SKM-1 (cell line): ENCODE measurements around the gene TADA2A.

ENCODE experiments used
- DNase-seq: peaks from one replicate; lab custom pipeline; 2025; ENCODE audit not compliant: unreplicated experiment; lab: John Stamatoyannopoulos, UW

Gene TADA2A

DNA sequence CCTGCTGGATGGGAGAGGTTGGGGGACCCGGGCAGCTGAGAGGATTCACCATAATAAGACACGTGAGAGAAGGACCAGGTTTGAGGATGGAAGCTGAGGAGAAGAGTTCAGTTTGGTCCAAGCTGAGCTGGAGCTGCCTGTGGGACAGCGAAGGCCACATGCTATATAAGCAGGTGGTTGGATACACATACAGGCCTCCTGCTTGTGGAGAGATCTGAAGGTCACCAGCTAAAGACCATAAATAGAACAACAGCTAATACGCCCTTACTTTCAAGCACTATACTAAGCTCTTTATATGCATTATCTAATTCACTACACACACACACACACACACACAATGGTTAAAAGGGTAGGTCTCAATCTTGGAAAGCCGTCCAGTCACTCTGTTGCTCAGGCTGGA lies 115.1 kb downstream of the TADA2A start:
- DNase-seq = no peak

GRCh38 chr17:37523715-37524219 lies 117.1 kb downstream of the TADA2A start:
- DNase-seq = no peak

DNA sequence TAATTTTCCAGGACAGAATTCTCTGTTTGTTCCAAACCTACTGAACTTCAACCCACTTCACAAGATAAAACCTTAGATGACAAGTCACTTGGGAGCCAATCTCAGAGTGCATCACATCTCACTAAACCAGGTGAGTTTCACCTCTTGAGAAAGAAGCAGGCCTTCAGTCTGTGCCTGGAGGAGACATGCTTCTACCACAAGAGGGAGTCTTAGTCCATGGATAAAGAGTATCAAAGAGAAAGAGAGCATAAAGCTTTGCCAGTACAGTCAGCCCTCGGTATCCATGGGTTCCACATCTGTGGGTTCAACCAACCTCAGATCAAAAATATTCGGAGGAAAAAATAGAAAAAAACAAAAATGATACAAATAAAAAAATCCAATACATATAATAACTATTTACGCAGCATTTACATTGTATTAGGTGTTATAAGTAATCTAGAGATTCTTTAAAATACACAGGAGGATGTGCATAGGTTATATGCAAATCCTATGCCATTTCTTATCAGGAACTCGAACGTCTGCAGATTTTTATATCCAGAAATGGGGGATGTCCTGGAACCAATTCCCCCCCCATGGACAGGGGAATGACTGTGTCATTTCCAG lies 120.7 kb downstream of the TADA2A start:
- DNase-seq = peak; percentile 14
